NCI-H2029 (cell line): ENCODE results near the gene TMEM37.

Experiments
- DNase-seq: peaks from one replicate; lab custom pipeline; 2025; lab: John Stamatoyannopoulos, UW

Gene TMEM37

GRCh38 chr2:119433636-119434327 is 2.1 kb downstream of the TMEM37 start:
- DNase-seq: no peak

- DNase-seq: no peak
Measured at GRCh38 chr2:119434664-119435063, 3.0 kb downstream of the TMEM37 start.

GRCh38 chr2:119435081-119435952 is 3.7 kb downstream of the TMEM37 start:
- no peak for DNase-seq

- DNase-seq: no peak
Measured at GRCh38 chr2:119435953-119436297, 4.3 kb downstream of the TMEM37 start.

GRCh38 chr2:119436993-119437772 is 5.5 kb downstream of the TMEM37 start:
- no peak for DNase-seq

- DNase-seq: no peak
Measured at GRCh38 chr2:119438128-119438656, 6.5 kb downstream of the TMEM37 start.

GRCh38 chr2:119438726-119439284 is 7.2 kb downstream of the TMEM37 start:
- DNase-seq: no peak

GRCh38 chr2:119439574-119440500 is 8.2 kb downstream of the TMEM37 start:
- no peak for DNase-seq

- no peak for DNase-seq
Measured at GRCh38 chr2:119440501-119440870, 8.8 kb downstream of the TMEM37 start.

GRCh38 chr2:119440873-119441272 is 9.2 kb downstream of the TMEM37 start:
- no peak for DNase-seq

- no peak for DNase-seq
Measured at GRCh38 chr2:119441376-119442225, 9.9 kb downstream of the TMEM37 start.

GRCh38 chr2:119442226-119442619 is 10.6 kb downstream of the TMEM37 start:
- DNase-seq: no peak

GRCh38 chr2:119442850-119443249 is 11.2 kb downstream of the TMEM37 start:
- DNase-seq: no peak

- DNase-seq: no peak
Measured at GRCh38 chr2:119446037-119446436, 14.4 kb downstream of the TMEM37 start.

- DNase-seq: no peak
Measured at GRCh38 chr2:119448427-119449141, 16.9 kb downstream of the TMEM37 start.

- DNase-seq: peak; percentile 82
Measured at GRCh38 chr2:119449521-119449920, 17.9 kb downstream of the TMEM37 start.

- no peak for DNase-seq
Measured at GRCh38 chr2:119451336-119452050, 19.8 kb downstream of the TMEM37 start.

GRCh38 chr2:119453972-119454593 is 22.4 kb downstream of the TMEM37 start:
- no peak for DNase-seq
